HG03575 (cell line): ENCODE measurements around the gene FBN2.
"Not testable (repeated sequence)": the region's sequence is repeated elsewhere in the genome, so short reads cannot be mapped to it uniquely, and the experiment has no call there.

ENCODE experiments used
- ATAC-seq: cut with Tn5 transposase; IDR thresholded peaks from one replicate; pipeline ENCODE4 v1.9.1; 2021; ENCODE audit not compliant: unreplicated experiment, insufficient number of reproducible peaks, low FRiP score; ENCODE audit errors: extremely low read depth

Gene FBN2

DNA sequence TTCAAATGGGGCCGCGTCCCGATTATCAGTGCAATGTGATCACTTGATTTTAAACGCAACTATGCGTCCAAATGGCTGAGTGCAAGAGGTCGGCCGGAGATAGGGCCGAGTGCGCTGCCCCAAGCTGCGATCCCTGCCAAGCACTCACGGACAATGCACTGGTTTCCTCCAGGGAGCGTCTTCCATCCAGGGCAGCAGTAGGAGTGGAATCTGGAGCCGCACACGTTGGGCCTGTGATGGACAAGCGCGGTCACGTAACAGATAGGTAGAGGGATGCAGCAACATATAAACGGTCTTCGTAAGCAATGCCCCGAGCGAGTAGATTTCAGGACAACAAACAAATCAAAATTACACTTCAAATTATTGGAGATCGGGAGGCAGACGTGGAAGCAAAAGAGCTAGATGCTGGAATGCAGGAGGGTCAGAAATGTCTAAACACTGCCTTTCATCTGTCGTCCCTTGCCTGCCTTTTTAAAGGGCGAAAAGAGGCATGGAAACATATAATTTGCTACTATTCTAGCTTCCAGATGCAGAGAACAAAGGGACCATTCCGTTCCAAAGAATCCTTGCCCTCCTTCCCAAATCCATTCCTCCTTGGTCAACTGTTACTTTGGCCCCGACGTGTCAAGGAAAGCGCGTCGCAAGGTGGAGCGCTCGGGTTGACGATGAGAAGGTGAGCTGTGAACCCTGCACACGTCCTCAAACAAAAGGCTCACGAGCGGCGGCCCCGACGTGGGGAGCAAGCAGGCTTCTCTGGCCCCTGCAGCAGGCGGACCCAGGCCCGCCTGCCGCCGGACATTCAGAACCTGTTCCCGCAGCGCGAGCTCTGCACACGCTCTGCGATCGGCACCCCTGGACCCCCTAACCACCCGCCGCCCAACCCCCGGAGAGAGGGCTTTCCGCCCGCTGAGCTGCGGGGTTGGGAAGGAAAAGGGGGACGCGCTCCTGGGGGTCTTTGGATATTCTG, 1.5 kb downstream of the FBN2 start:
- no peak for ATAC-seq

- ATAC-seq = no peak
These were observed 2.8 kb downstream of the FBN2 start for GRCh38 chr5:128535251-128535650.

DNA sequence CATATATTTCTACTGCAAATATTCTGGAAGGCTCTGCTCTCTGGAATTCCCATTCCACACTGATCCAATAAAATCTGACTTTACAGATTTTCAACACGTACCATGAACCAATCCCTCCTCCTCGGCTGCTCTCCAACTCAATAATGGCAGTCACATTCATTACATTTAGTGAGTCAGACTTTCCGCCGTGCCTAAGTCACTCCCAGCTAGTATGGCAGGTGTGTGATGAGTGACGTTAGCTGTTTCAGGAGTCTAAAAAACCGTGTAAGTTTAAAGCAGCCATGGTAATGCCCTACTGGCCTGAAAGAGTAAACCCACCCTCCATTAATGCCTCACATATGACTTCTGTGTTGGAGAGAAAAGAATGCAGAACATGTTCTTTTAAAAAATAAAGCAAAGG, 3.3 kb downstream of the FBN2 start:
- ATAC-seq = no peak

GRCh38 chr5:128532776-128533175, 5.3 kb downstream of the FBN2 start:
- ATAC-seq = no peak

GRCh38 chr5:128532127-128532526, 5.9 kb downstream of the FBN2 start:
- ATAC-seq = no peak

GRCh38 chr5:128528637-128529255, 9.3 kb downstream of the FBN2 start:
- ATAC-seq = no peak

DNA sequence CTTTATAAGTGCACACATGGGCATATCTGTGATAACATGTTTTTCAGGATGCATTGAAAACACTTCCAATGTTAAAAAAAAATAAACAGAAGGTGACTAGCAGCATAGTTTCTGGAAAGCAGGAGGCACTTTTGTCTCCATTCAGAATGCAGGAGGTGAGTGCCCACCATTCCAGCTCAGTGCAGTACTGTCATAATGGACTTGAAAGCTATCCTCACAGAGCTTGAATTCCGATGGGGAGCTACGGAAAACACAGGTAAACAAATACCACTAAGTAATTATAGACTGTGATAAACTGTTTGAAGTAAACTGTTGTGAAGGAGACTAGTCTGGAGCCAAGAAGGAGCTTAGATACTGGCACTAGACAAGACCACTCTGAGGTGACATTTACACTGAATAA, 9.9 kb downstream of the FBN2 start:
- no peak for ATAC-seq

DNA sequence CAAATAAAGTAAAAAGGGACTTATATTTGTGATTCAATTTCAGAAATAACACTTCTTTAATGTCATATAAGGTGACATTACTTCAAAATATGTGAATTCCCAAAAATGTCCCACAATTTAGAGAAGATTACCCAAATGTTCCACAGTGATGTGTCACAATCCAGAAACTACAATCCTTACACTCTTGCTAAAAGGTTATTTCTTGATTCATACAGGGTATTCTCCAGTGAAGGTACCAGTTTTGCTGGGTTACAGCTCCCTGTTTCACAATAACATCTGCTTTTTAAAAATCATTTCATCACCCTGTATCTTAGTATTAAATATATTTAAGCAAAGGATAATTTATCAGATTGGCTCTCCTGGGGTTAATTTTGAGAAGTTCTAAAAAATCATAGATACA, 11.0 kb downstream of the FBN2 start:
- ATAC-seq = no peak

DNA sequence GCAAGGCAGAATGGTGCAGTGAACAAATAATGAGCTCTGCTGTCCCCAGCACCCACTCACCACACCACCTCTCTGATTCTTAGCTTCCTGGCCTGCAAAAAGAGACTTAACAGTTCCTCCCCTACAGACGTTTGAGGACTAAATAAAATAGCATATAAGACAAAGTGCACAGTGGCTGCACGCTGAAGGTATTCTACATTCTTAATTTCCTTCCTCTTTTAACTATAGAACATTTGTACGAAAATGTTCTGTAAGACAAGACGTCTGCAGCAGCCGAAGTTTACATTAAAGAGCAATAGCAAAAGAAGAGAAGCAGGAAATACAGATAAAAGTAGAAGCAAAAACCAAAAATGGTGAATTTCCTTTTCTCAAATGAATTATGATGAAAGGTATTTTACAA, 15.7 kb downstream of the FBN2 start:
- ATAC-seq = no peak

GRCh38 chr5:128519827-128520226, 18.2 kb downstream of the FBN2 start:
- ATAC-seq = no peak

GRCh38 chr5:128516978-128517377, 21.1 kb downstream of the FBN2 start:
- no peak for ATAC-seq

GRCh38 chr5:128513806-128514205, 24.2 kb downstream of the FBN2 start:
- ATAC-seq = no peak

- no peak for ATAC-seq
These were observed 25.2 kb downstream of the FBN2 start for GRCh38 chr5:128512894-128513293.

GRCh38 chr5:128506643-128507042, 31.4 kb downstream of the FBN2 start:
- ATAC-seq = no peak

DNA sequence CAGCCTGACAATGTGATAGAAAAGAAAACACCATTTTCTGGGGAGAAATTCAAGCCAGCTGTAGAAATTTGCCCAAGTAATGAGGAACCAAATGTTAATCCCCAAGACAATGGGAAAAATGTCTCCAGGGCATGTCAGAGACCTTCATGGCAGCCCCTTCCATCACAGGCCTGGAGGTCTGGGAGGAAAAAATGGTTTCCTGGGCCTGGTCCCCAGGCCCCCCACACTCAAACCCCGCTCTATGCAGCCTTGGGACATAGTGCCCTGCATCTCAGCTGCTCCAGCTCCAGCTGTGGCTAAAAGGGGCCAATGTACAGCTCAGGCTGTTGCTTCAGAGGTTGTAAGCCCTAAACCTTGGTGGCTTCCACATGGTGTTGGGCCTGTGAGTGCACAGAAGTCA, 34.3 kb downstream of the FBN2 start:
- not testable (repeated sequence) for ATAC-seq

DNA sequence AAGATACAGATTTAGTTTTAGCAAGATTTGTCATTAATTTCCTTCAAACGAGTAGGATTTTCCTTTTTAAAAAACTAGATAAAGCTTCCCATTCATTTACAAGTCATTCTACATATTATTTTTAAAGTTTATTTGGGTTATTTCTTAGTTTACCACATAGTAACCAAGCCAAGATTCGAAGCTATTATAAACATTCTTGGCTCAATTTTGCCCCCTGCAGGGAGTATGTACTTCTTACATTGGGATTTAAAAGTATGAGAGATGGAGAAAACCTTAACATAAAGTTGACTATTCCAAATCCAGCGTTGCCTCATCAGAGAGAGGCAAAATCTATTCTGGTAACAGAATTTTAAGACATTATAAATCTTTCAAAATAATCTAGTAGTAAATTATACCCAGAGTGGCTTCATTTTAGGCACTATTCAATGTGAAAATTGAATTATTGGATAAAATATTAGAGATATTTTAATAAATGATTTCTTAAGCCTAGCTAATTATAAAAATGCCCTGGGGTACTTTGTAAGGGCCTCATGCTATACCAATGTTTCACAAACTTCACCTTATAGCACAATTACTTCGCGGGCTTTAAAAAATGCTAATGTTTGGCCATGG, 39.1 kb downstream of the FBN2 start:
- ATAC-seq = no peak

DNA sequence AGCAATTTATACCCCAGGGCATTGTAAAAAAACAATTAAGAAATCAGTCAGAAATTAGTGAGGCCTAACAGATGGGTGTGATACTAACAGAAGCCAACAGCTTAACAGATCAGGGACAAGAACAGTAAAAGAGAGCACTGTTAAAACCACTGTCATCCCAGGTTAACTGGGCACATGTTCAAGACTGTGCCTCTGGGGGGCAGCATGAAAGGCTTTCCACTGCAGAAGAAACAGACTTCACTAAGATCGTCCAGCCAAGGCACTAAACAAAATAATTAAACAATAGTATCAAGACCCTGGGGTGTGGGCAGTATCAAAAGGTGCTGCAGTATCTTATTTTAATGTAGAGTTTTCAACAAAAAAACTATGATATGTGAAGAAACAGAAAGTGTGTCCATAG, 43.5 kb downstream of the FBN2 start:
- no peak for ATAC-seq

- no peak for ATAC-seq
These were observed 44.3 kb downstream of the FBN2 start for GRCh38 chr5:128493657-128494329.

DNA sequence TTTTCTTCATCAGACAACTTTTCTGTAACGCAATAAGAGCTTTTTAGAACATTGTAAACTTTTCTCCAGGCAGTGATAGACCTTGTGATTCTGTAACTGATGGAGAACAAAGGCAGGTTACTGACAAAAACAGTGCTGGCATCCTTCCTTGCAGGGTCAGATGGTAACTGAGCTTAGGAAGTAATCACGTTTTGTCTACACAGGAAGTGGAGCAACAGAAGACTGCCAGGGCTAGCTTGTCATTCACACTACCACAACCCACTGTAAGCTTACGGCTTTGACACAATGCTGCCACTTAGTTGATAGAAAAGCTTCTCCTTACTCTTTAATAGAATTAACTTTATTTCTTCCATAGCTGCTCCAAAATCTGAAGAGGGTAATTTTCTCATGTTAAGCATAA, 46.8 kb downstream of the FBN2 start:
- ATAC-seq = no peak

- ATAC-seq = no peak
These were observed 47.3 kb downstream of the FBN2 start for GRCh38 chr5:128490761-128491160.
